ENCODE data around the gene SAFB2. TPM values are rescaled to one million over a fixed set of nuclear protein-coding genes. Genes with fewer than 3 reads are reported as not detected.

Gene SAFB2
- total and polyA plus RNA-seq, 10 of the 15 experiments (the other 5 are each of a cell fraction or from before 2014, with no cell fraction given): 4.5 to 89.2 (median 42.9) TPM

DNA sequence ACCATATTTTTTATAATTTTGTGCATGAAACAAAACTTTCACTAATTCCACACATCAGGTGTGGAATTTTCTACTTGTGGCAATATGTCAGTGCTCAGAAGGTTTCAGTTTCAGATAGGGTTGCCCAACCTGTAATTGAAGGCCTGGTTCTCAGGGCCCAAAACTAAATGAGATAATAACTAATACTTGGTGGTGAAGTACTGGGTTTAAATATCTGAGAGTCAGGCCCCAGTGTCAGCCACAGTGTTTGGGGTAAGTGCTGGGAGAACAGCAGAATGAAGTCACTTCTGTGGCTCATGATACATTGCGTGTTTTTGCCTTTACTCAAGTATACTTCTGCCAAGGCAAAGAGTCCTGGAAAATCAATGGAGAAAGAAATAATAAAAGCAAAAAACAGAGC lies 5.9 kb upstream of the SAFB2 start:
- Histone ChIP-seq H4K20me1 (ENCODE audit: control insufficient read depth, insufficient read depth) (peaks cover 15% of the 10 kb centered on the region), H3K4me3 (0 out of 2 replicates have a peak overlapping the region, but pooled peaks have one; percentile 29), H3K4me1 (ENCODE audit: control insufficient read depth, insufficient read depth, low read length) (peaks cover 31% of the 10 kb centered on the region), H3K27ac (ENCODE audit: control insufficient read depth, insufficient read depth) (no peak overlapping the region; the same call in 1 of the 2 replicates), H3K36me3 (ENCODE audit: control insufficient read depth in 2 of 2, insufficient read depth in 2 of 2, low read length in 1 of 2) (peaks cover 8 to 39% of the 10 kb centered on the region in 2 experiments), H2AFZ (ENCODE audit: control insufficient read depth, low read depth, low read length) (no peak overlapping the region), H3K9me3 (replicated peaks; ENCODE audit: control insufficient read depth, insufficient read depth, low read length) (no peaks in the 10 kb centered on the region), H3K4me2 (ENCODE audit: control insufficient read depth, insufficient read depth) (peak overlapping the region; percentile 76), H3K9ac (ENCODE audit: control insufficient read depth, insufficient read depth, low read length) (no peak overlapping the region), H3K27me3 (replicated peaks in 1 of 2; ENCODE audit: control insufficient read depth in 2 of 2, insufficient read depth in 2 of 2, low read length in 1 of 2) (no peaks in the 10 kb centered on the region), H3K79me2 (ENCODE audit: control insufficient read depth, insufficient read depth, low read length) (peaks cover 94% of the 10 kb centered on the region)
- BruUV-seq (replicated peaks): no TSS peak
- SMC1A ChIA-PET (ENCODE audit: uncharacterized antibody, unreplicated experiment): interaction anchor here (1.6 kb wide), 1 partner anchor 8 kb away, joined by 5 read pairs; no protein-coding TSS in a partner anchor
- CTCF ChIA-PET: interaction anchor here (1.3 kb wide), 1 partner anchor 61 kb away, joined by 4 read pairs; no protein-coding TSS in a partner anchor
- POLR2A ChIA-PET: no interaction called here
- in situ Hi-C loops (cut with MboI): no loop called here
- DNase-seq (ENCODE audit: low read depth, low spot score) (no peak), FAIRE-seq (no peak), ATAC-seq (peak; percentile 52)
- TF ChIP-seq POLR2A (IDR thresholded peaks at IDR 0.05; ENCODE audit: low read depth, low read length): no peak
- TF ChIP-seq NFYB (IDR thresholded peaks at IDR 0.05; ENCODE audit: insufficient read depth, low read depth, low read length): no peak
- TF ChIP-seq YY1 (IDR thresholded peaks at IDR 0.05; ENCODE audit: low read depth, low read length): no peak
- no peak for TF ChIP-seq RUNX3 (IDR thresholded peaks at IDR 0.05; ENCODE audit: low read length)
- TF ChIP-seq, protein P1, sequence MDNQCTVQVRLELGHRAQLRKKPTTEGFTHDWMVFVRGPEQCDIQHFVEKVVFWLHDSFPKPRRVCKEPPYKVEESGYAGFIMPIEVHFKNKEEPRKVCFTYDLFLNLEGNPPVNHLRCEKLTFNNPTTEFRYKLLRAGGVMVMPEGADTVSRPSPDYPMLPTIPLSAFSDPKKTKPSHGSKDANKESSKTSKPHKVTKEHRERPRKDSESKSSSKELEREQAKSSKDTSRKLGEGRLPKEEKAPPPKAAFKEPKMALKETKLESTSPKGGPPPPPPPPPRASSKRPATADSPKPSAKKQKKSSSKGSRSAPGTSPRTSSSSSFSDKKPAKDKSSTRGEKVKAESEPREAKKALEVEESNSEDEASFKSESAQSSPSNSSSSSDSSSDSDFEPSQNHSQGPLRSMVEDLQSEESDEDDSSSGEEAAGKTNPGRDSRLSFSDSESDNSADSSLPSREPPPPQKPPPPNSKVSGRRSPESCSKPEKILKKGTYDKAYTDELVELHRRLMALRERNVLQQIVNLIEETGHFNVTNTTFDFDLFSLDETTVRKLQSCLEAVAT (IDR thresholded peaks at IDR 0.05): no peak
- TF ChIP-seq, protein P2, sequence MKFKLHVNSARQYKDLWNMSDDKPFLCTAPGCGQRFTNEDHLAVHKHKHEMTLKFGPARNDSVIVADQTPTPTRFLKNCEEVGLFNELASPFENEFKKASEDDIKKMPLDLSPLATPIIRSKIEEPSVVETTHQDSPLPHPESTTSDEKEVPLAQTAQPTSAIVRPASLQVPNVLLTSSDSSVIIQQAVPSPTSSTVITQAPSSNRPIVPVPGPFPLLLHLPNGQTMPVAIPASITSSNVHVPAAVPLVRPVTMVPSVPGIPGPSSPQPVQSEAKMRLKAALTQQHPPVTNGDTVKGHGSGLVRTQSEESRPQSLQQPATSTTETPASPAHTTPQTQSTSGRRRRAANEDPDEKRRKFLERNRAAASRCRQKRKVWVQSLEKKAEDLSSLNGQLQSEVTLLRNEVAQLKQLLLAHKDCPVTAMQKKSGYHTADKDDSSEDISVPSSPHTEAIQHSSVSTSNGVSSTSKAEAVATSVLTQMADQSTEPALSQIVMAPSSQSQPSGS (IDR thresholded peaks at IDR 0.05; ENCODE audit: low read length): no peak
- TF ChIP-seq, protein P3, sequence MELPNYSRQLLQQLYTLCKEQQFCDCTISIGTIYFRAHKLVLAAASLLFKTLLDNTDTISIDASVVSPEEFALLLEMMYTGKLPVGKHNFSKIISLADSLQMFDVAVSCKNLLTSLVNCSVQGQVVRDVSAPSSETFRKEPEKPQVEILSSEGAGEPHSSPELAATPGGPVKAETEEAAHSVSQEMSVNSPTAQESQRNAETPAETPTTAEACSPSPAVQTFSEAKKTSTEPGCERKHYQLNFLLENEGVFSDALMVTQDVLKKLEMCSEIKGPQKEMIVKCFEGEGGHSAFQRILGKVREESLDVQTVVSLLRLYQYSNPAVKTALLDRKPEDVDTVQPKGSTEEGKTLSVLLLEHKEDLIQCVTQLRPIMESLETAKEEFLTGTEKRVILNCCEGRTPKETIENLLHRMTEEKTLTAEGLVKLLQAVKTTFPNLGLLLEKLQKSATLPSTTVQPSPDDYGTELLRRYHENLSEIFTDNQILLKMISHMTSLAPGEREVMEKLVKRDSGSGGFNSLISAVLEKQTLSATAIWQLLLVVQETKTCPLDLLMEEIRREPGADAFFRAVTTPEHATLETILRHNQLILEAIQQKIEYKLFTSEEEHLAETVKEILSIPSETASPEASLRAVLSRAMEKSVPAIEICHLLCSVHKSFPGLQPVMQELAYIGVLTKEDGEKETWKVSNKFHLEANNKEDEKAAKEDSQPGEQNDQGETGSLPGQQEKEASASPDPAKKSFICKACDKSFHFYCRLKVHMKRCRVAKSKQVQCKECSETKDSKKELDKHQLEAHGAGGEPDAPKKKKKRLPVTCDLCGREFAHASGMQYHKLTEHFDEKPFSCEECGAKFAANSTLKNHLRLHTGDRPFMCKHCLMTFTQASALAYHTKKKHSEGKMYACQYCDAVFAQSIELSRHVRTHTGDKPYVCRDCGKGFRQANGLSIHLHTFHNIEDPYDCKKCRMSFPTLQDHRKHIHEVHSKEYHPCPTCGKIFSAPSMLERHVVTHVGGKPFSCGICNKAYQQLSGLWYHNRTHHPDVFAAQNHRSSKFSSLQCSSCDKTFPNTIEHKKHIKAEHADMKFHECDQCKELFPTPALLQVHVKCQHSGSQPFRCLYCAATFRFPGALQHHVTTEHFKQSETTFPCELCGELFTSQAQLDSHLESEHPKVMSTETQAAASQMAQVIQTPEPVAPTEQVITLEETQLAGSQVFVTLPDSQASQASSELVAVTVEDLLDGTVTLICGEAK (IDR thresholded peaks at IDR 0.05; ENCODE audit: borderline replicate concordance): no peak
- TF ChIP-seq BRCA1 (IDR thresholded peaks at IDR 0.05; ENCODE audit: low read depth, low read length): no peak
- TF ChIP-seq LARP7 (IDR thresholded peaks at IDR 0.05): no peak
- no peak for TF ChIP-seq NR2F1 (conservative IDR thresholded peaks at IDR 0.05)
- TF ChIP-seq FOXM1 (IDR thresholded peaks at IDR 0.05; ENCODE audit: low read depth, low read length): no peak
- TF ChIP-seq ZNF622 (IDR thresholded peaks at IDR 0.05): no peak
- TF ChIP-seq SREBF2 (IDR thresholded peaks at IDR 0.05; ENCODE audit: low read length): no peak
- no peak for TF ChIP-seq IKZF1 (conservative IDR thresholded peaks at IDR 0.05)
- no peak for TF ChIP-seq HCFC1 (IDR thresholded peaks at IDR 0.05; ENCODE audit: low read length)
- RAD21 ChIA-PET (ENCODE audit: unreplicated experiment): no interaction called here
- intact Hi-C loops (cut with micrococcal nuclease; ENCODE audit: unreplicated experiment): no loop called here
- 0% methylated on average over 1 of the region's 1 CpG for WGBS (ENCODE audit: insufficient coverage, insufficient replicate concordance, low lambda C conversion rate, missing lambda C conversion rate)
